GM19468 (cell line): ENCODE measurements around the gene SUN5.

Source experiments
- ATAC-seq: cut with Tn5 transposase; IDR thresholded peaks from one replicate; pipeline ENCODE4 v1.9.1; 2021; ENCODE audit warnings: mild to moderate bottlenecking, moderate library complexity, moderate number of reproducible peaks; ENCODE audit not compliant: unreplicated experiment; ENCODE audit errors: extremely low read depth

SUN5 gene

GRCh38 chr20:33027769-33028751 lies 23.8 kb upstream of the SUN5 start:
- ATAC-seq = no peak

GRCh38 chr20:33026779-33027759 lies 22.8 kb upstream of the SUN5 start:
- no peak for ATAC-seq

- ATAC-seq = no peak
These were observed 22.0 kb upstream of the SUN5 start for GRCh38 chr20:33026072-33026778.

- ATAC-seq = no peak
These were observed 21.2 kb upstream of the SUN5 start for GRCh38 chr20:33025318-33025876.

- no peak for ATAC-seq
These were observed 20.5 kb upstream of the SUN5 start for GRCh38 chr20:33024609-33025317.

- no peak for ATAC-seq
These were observed 20.0 kb upstream of the SUN5 start for GRCh38 chr20:33024243-33024560.

- no peak for ATAC-seq
These were observed 19.4 kb upstream of the SUN5 start for GRCh38 chr20:33023439-33024242.

GRCh38 chr20:33022694-33023438 lies 18.6 kb upstream of the SUN5 start:
- no peak for ATAC-seq

GRCh38 chr20:33022289-33022688 lies 18.1 kb upstream of the SUN5 start:
- no peak for ATAC-seq

GRCh38 chr20:33021879-33022278 lies 17.6 kb upstream of the SUN5 start:
- ATAC-seq = no peak

GRCh38 chr20:33020278-33021161 lies 16.3 kb upstream of the SUN5 start:
- no peak for ATAC-seq

GRCh38 chr20:33019465-33020277 lies 15.4 kb upstream of the SUN5 start:
- no peak for ATAC-seq

GRCh38 chr20:33018169-33018931 lies 14.1 kb upstream of the SUN5 start:
- ATAC-seq = no peak

GRCh38 chr20:33017542-33017941 lies 13.3 kb upstream of the SUN5 start:
- ATAC-seq = no peak

- ATAC-seq = no peak
These were observed 12.4 kb upstream of the SUN5 start for GRCh38 chr20:33016581-33017109.
